GM18951 (cell line): Measurements from ENCODE around the gene KIF3C.
"Not testable (repeated sequence)": the region's sequence is repeated elsewhere in the genome, so short reads cannot be mapped to it uniquely, and the experiment has no call there.

Experiments
- POLR2A ChIP-seq: IDR thresholded peaks from 4 replicates; pipeline ENCODE4 v1.6.1; 2011; ENCODE audit warnings: mild to moderate bottlenecking; ENCODE audit not compliant: insufficient read length, insufficient read depth; ENCODE audit errors: extremely low read depth
- in situ Hi-C: fragments of 300-500 bp; cut with MboI; formaldehyde crosslinking; loops from one replicate; pipeline ENCODE4 v1.12.0; 2022; ENCODE audit warnings: low sequenced_read_pairs, mixed read lengths, inconsistent platforms; ENCODE audit not compliant: unreplicated experiment

Gene KIF3C

DNA sequence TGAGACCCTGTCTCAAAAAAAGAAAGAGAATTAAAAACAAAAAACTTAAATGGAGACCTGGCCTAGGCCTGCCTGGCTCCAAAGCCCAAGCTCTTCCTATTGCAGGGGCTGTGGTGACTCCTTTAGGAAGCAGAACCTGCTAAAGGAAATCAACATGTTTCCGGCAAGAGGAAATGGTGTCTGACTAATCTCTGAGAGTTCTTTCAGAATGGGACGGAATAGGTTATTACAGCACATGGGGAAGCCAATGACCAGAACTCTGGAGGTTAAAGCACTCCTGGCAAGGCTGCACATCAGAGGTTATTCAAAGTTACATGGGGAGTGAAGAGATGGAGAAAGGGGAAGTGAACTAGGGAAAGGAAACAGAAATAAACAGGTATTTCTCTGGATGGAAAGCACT is 21.4 kb downstream of the KIF3C start:
- TF ChIP-seq POLR2A = no peak
- in situ Hi-C loops = no loop called here

DNA sequence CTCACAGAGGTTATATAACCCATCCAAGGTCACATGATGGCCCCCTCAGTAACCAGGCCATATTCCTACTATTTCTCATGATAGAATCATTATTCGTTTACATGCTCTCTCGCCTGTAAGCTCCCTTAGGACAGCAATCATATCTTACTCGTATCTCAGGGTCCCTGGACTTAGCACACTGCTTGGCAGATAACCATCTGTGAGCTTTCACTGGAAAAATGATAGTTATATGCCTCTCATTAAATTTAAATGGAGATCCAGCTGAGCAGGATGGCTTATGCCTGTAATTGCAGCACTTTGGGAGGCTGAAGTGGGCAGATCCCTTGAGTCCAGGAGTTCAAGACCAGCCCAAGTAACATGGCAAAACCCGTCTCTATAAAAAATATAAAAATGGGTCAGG is 21.9 kb downstream of the KIF3C start:
- in situ Hi-C loops = no loop called here
- TF ChIP-seq POLR2A = no peak

DNA sequence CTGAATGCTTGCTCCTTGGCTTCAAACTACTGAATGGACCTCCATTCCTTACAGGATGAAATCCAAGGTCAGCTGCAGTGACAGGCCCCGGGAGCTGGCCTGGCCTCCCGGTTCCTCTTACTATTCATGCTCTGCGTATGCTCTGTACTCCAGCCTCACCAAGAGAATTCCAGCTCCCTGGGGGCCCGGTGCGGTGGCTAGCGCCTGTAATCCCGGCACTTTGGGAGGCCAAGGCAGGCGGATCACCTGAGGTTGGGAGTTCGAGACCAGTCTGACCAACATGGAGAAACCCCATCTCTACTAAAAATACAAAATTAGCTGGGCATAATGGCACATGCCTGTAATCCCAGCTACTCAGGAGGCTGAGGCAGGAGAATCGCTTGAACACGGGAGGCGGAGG is 23.7 kb downstream of the KIF3C start:
- in situ Hi-C loops = not testable (repeated sequence)

DNA sequence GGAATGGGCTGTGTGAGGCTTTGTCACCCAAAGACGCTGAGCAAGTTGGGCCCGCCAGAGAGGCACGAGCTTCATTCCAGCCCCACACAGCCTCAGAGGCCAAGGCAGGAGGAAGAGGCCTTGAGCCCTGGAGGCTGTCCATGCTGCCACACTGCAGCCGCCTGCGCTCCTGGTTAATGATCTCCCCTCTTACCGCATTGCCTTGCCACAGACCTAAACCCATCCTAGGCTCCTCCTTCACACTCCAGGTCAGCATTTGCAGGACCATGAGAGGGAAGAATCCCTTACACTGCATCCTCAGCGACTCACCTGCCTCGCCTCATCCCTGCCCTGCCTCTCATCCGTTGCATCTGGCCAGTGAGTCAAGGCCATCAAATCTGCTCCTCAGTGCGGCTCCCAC is 24.6 kb downstream of the KIF3C start:
- TF ChIP-seq POLR2A = no peak
- in situ Hi-C loops = no loop called here

DNA sequence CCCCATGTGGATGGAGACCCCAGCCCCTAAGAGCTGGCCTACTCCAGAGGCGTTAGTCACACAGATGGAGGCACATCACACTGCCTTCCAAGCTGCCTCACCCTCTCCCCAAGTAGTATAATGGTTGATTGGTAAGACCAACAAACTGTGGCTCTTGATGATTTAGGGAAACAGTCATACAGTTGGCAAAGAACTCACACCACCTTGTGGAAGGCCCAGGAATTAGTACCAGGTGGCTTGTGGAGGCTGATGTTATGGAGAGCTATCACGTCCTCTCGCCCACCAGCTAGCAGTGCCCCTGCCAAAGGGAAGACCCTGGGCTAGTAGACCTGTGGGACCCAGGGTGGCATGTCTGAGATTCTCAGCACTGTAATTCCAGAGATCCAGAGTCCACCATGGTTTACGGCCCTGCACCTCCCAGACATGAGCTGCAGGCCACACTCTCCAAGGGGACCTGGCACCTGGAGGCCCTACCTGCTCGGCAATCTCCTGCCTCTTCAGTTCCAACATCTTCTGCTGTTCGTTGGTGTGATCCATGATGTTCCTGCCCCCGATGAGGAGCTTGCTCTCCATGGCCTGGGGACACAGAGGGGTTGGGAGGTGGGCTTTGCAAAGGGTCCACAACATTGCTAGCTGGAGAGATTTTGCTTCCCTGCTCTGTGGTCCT is 26.3 kb downstream of the KIF3C start:
- no peak for TF ChIP-seq POLR2A
- in situ Hi-C loops = no loop called here

DNA sequence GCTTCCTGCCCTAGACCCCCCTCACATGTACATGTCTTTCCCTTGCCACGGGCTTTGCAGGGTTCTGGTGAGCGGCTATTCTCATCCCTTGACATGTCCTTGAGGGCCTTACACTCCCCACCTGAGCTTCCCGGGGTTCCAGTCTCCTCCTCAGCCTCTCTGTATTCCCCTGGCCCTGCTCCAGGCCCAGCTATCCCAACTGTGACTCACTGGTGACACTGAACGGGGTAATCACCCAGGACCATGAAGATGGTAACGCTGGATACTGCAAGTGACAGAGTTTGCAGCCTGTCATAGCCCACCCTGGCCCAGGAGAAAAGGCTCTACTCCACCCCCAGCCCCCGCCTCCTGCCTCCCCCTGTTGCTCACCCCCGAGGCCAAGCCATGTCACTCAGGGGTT is 27.3 kb downstream of the KIF3C start:
- no peak for TF ChIP-seq POLR2A
- in situ Hi-C loops = no loop called here

DNA sequence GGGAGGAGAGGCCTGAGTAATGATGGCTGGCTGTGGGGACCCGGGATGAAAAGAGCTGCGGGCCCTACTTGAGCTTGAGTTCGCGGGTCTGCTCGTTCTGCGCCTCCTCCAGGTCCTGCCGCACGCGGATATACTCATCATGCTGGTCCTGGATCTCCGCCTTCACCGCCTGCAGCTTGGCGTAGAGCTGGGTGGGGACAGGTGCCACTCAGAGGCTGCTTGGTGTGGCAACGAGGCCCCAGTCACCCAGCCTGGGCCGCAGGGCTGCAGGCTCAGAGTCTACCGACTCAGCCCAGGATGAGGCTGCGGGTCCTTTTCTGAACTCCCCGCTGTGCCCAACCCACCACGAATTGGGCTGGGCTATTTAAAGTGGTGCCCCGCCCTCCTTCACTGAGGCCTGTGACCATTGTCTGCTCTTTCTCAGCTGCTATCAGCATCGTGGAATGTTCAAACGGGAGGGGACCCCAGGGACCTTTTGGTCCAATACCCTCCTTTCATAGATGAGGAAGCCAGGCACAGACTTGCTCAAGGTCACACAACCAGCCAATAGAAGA is 28.0 kb downstream of the KIF3C start:
- in situ Hi-C loops = no loop called here
- TF ChIP-seq POLR2A = no peak

DNA sequence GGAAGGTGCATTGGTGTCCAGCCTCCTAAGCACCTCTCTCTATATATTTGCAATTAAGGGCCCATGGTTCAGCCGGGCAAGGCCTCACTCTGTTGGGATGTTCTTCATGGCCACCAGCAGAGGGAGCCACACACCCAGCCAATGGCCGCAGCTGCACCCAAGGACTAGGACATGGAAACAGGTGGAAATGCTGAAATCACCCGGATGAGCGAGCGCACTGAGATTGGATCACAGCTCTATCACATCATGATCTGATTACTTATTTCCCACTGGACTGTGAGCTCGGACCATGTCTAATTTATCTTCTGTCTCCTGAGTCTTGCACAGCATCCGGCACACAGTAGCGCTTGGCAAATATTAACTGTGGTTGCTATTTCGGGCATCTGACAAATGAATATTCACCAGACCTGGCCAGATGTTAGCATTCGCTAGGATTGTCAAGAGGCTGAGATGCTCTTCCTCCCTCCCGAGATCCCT is 31.2 kb downstream of the KIF3C start:
- in situ Hi-C loops = no loop called here
- TF ChIP-seq POLR2A = no peak

DNA sequence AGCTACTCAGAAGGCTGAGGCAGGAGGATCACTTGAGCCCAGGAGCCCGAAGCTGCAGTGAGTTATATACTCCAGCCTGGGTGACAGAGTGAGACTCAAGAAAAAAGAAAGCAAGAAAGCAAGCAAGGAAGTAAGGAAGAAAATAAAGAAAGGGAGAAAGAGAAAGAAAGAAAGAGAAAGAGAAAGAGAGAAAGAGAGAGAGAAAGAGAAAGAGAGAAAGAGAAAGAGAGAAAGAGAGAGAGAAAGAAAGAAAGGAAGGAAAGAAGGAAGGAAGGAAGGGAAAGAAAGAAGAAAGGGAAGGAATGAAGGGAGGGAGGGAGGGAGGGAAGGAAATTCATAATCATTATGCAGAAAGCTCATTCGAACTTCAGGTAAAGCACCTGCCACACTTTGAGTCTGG is 33.9 kb downstream of the KIF3C start:
- in situ Hi-C loops = loop anchor here (25.0 kb wide), 1 partner anchor 764 kb away; no protein-coding TSS in a partner anchor
- no peak for TF ChIP-seq POLR2A

DNA sequence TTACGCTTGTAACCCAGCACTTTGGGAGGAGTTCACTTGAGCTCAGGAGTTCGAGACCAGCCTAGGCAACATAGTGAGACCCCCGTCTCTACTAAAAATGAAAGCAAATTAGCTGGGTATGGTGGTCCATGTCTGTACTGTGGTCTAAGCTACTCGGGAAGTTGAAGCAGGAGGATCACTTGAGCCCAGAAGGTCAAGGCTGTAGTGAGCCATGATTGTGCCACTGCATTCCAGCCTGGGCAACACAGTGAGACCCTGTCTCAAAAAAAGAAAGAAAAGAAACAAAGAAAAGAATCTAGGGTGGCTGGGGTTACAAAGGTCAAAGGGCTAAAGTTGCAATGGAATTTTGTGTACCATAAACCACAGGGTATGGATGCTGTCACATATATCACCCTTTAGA is 41.3 kb downstream of the KIF3C start:
- in situ Hi-C loops = loop anchor here (25.0 kb wide), 1 partner anchor 771 kb away; no protein-coding TSS in a partner anchor

DNA sequence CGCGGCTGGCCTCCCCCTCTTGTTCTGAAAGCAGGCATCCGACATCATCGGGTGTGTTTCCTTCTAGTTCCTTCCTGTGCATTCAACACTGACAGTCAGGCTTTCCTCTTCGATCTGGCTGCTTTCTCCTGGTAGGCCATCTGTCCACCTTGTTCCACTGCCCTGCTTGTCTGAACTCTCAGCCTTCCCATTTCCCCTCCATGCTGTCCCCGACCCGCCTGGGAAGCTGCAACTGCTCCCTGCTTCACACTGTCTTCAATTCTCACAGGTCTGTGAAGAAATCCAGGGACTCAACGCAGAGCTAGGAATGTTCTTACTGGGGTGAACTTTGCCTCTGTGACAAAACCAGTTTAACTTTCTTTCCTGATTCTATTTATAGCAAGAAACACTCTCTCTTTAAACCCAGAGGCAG is 43.0 kb downstream of the KIF3C start:
- in situ Hi-C loops = loop anchor here (25.0 kb wide), 1 partner anchor 773 kb away; no protein-coding TSS in a partner anchor
- no peak for TF ChIP-seq POLR2A

More for the DNA sequence above, 41.3 kb downstream of the KIF3C start:
- TF ChIP-seq POLR2A = no peak

DNA sequence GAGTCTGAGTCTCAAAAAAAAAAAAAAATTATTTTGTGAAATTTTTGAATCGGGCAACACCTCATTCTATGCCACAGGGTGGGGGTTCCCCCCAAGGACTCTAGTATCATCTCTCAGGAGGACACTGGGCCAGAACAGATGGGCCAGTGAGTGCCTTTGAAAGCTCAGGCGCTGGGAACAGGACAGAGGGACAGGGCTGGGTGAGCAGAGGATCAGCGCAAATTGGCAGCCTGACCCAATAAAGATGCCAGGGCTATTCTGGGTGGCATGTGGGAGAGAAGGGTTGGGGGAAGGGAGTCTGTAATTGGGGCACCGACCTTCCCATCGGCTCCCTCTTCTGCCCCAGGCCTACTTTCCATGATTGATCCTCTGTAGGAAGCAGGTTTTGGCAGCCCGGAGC is 44.0 kb downstream of the KIF3C start:
- no peak for TF ChIP-seq POLR2A
- in situ Hi-C loops = loop anchor here (25.0 kb wide), 1 partner anchor 774 kb away; no protein-coding TSS in a partner anchor

DNA sequence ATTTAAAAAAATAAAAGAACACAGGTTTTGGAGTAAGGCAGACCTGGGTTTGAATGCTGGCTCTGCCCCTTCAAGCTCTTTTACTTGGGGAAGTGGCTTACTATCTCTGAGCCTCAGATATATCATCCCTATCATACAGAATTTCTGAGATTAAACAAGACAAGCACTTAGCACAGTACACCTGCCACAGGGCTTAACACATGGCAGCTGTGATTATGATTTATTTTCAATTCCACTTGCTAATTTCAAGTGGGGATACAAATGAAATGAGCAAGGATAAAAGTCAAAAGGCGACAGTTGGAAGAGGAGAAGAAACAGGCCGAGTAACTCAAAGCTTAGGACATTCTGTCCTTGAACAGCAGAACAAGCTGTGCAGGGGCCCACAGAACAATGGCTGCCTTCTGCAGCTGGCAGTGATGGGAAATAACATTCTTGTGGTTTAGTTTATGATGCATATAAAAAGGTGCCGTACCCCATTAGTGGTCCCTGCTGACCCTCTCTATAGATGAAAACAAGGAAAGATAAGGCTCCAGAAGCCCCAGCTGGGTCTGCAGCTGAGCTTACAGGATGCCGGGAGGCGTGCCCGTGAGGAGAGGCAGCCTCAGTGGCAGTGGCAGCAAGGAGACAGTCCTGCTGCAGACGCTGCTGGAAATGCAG is 45.3 kb downstream of the KIF3C start:
- TF ChIP-seq POLR2A = no peak
- in situ Hi-C loops = loop anchor here (25.0 kb wide), 1 partner anchor 775 kb away; no protein-coding TSS in a partner anchor

DNA sequence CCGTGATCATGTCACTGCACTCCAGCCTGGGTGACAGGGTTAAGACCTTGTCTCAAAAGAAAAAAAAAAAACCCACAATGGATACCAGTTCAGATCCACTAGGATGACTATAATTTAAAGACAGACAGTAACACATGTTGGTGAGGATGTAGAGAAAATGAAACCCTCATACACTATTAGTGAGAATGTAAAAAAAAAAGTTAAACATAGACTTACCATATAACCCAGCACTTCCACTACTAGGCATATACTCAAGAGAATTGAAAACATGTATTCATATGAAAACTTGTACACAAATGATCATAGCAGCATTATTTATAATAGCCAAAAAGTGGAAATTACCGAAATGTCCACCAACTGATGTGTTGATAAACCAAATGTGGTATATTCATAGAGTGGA is 48.7 kb downstream of the KIF3C start:
- TF ChIP-seq POLR2A = no peak
- in situ Hi-C loops = loop anchor here (25.0 kb wide), 1 partner anchor 779 kb away; no protein-coding TSS in a partner anchor
